ENCODE measurements around the gene ZCWPW2.

ZCWPW2 gene

DNA sequence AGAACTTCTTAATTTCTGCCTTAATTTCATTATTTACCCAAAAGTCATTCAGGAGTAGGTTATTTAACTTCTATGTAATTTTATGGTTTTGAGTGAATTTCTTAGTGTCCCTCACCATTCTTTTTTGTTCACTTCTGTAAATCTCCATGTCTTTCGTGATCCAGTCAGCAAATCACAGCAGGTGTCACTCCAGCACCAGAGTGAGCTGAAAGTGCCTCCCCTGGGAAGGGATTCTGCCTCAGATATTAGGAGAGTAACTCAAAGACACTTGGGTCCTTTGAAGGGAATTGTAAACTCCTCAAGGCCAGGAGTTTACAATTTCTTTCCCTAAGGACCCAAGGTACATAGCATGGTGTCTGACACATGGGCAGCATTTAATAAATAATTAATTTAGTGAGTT, 207.7 kb downstream of the ZCWPW2 start:
- intact Hi-C loops (cut with DNase I): no loop called here
- no peak for DNase-seq

DNA sequence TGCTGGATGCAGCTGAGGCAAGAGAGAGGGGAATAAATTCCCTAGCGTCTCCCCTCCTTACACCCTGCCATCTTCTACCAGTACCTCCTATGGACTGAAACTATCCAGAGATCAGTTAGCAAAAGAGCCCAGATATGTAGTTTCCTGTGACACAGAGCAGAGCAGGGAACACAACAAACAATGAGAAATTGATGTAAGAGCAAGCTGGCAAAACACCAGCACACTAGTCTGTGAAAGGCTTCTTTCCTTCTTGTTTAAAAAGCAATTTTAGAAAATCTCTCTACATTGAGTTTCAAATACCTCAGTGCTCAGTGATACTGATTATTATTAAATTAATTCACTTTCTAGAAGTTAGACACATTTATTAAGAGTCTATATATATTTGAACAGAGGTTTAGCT, 215.7 kb downstream of the ZCWPW2 start:
- intact Hi-C loops (cut with DNase I): no loop called here
- DNase-seq: peak in 1 of 42 donors; percentile 4

DNA sequence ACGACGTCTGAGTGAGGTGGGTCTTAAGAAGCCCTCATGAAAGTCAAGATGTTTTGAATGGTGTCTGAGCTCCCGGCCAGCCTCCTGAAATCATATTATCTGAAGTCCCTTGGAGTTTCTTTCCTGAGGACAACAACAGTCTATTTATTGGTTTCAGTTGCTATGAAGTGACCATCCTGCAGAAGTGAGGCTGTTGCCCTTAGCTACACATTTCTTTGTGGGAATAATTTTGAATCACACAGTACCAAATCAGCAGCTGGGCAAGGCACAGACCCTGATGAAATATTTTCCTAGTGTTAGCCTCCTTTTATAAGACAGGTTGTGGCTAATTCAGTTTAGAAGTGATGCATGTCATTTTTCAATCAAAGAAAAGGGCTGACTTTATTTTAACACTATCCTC, 220.8 kb downstream of the ZCWPW2 start:
- no peak for DNase-seq
- intact Hi-C loops (cut with DNase I): no loop called here

DNA sequence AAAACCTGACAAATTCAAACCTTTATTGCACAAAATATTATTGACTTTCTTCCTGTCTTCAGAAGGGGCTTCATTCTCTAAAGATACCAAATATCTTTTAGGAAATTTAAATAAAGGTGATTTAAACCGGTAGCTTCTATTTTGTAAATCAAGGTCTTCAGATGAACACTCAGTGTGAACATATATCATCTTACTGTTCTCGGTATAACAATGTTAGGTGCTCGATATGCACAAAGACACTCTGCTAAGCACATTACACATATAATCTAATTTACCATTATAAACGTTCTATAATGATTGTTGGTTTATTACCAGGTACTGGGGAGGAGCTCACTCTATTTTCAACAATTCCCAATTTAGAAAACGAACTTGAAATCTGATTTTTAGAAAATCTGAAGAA, 225.5 kb downstream of the ZCWPW2 start:
- intact Hi-C loops (cut with DNase I): no loop called here

DNA sequence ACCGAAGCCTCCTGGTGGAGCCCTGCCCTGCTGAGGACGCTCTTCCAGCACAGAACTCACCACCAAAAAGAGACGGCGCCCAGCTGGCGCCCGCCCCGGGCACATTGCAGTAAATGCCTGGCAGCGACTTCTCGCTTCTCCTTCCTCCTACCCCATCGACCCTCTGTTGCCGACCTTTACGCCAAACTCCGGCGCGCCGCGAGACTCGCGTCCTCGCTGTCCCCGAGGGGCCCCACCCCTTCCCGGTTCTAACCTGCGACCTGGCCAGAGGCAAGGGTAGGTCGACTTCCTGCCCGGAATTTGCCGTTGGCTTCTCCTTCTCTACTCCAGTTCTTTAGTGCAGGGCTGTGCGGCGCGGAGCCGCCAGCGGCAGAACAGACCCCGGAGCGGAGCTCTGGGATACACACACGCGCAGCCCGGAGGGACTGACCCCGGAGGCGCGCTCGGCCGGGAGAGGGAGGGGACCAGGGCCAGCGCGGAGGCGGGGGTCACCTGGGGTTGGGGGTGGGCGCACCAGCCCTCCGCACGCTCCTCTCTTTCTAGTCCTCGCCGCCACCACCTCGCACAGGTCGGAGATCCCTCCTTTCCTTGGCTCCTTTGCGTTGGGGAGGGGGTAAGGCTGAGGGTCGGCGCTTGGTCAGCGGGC, 226.7 kb downstream of the ZCWPW2 start:
- peak in 39 of 42 donors; percentile 18 to 72 (median 47) for DNase-seq
- intact Hi-C loops (cut with DNase I): no loop called here

More for the DNA sequence above, 225.5 kb downstream of the ZCWPW2 start:
- no peak for DNase-seq
